Stimulated activated CD8-positive, alpha-beta memory T cell treated with anti-CD3 and anti-CD28 coated beads, Interleukin-15, amount 100 ng/mL, for 24 hours (primary cell): ENCODE measurements around the gene KAT8.
A peak's percentile ranks its signal among the peaks of the same experiment; 100 is the strongest.
"Not testable (repeated sequence)": the region's sequence is repeated elsewhere in the genome, so short reads cannot be mapped to it uniquely, and the experiment has no call there.

Source experiments
- DNase-seq: peaks from one replicate; pipeline ENCODE4 v3.0.0-alpha.2; 2020; ENCODE audit warnings: low read depth

KAT8 gene

DNA sequence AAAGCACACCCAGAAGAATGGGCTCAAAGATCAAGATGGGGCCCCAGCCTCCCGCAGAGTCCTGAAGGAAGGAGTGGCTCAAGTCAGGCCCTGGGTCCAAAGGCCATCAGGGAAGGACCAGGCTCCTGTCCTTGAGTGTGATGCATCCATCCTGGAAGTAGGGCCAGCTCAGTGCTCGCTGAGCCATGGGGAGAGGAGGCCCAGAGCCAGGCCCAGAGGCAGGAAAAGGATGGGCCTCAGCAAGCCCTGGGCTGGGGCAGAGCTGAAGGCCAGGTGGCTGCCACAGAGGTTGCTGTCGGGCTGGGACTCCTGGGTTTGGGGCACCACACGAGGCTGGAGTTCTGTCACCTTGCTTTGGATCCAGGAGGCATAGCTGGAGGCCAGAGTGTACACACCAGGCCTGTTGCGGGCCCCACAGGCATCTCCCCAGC, 14.4 kb downstream of the KAT8 start:
- no peak for DNase-seq

DNA sequence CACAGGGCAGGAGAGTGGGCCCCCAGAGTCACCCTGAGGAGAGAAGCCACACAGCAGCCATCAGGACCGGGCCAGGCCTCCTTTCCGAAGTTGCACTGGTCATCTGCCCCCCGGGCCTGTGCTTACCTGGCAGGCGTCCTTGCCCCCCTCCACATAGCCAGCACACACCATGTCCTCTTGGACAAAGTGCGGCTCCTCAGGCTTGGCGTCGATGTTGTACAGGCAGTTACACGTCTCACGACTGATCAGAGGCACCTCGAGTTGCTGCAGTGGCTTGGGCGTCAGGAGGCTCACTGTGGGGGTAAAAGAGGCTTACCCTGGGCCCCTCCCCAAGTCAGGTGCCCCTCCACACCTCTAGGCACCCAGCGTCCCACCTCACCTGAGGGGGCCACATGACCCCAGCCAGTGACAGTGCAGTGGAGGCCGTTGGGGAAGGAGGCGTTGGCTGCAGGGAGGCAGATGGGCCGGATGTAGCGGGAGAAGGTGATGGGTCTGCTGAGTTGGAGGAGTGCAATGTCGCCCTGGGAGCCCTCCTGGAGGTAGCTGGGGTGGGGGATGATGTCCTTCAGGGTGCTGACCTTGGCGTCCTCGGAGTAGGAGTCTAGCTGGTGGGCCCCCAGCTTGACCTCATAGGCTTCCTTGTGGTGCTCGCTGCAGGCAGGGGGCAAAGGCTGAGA, 15.0 kb downstream of the KAT8 start:
- DNase-seq = no peak

DNA sequence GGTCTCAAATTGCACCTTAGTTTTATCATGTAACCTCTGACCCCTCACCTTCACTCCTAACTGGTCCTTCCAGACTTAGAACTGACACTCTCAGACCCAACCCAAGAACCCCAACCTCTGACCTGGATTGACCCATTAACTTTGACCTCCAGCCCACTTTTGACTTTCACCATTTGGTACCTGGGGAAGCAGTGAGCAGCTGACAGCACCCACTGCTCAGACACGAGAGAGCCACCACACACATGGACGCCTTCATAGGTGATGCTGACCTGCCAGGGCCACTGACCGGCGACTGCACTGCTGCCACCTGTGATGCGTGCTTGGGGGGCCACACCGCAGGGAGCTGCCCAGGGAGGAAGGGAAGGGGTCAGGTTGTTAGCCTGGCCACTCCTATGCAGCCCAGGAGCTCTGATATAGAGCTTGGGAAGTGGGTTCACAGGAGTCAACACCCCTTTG, 15.6 kb downstream of the KAT8 start:
- no peak for DNase-seq

DNA sequence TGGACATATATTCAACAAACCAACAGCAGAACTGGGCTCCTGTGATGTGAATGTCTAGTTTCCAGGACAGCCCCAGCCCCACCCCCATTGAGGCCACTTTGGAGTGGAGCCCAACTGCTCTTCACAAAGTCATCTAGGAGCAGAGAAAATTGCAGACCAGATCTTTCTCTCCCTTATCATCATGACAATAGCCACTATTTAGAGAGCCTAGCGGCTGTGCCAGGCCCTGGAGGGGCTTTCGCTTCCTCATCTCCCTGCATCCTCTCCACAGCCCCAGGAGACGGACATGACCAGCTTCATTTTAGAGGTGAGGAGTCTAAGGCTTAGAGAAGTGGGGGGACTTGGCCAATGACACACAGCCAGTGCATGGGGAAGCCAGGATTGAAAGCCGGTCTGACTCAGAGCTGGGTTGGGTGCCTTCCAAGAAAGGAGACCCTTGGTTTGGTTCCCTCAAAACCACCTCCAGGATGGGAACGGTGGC, 16.7 kb downstream of the KAT8 start:
- DNase-seq = no peak

DNA sequence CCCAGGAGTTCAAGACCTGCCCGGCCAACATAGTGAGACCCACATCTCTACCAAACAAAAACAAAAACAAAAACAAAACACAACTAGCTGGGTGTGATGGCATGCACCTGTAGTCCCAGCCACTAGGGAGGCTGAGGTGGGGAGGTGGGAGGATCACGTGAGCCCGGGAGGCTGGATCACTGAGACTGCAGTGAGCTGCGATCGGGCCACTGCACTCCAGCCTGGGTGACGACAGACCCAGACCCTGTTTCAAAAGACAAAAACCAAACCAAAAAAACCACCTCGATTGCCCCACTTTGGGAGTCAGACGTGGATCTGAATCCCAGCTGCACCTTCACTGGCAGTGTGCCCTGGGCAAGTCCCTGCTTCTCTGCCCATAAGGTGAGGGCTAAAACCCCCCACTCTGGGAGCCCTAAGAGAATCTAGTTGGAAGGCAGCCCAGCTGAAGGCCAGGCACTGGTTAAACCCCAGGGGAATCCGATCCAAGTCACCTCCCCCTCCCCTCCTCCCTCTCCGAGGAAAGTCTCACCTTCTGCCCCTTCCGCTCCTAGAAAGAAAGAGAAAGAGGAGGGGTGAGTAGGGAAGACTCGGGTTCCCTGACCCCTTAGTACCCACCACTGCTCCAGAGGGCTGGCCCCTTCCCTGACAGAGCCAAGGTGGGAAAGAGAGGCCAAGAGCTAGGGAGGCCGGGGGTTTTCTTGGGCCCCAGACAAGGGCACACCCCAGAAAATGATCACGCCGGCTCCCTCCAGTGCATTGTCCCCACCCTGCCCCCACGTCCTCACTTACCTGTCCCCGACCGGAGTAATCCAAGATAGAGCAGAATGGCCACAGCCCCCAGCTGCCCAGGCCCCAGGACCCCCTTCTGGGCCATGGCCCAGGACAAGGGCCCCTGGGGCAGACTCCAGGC, 17.4 kb downstream of the KAT8 start:
- DNase-seq = no peak

DNA sequence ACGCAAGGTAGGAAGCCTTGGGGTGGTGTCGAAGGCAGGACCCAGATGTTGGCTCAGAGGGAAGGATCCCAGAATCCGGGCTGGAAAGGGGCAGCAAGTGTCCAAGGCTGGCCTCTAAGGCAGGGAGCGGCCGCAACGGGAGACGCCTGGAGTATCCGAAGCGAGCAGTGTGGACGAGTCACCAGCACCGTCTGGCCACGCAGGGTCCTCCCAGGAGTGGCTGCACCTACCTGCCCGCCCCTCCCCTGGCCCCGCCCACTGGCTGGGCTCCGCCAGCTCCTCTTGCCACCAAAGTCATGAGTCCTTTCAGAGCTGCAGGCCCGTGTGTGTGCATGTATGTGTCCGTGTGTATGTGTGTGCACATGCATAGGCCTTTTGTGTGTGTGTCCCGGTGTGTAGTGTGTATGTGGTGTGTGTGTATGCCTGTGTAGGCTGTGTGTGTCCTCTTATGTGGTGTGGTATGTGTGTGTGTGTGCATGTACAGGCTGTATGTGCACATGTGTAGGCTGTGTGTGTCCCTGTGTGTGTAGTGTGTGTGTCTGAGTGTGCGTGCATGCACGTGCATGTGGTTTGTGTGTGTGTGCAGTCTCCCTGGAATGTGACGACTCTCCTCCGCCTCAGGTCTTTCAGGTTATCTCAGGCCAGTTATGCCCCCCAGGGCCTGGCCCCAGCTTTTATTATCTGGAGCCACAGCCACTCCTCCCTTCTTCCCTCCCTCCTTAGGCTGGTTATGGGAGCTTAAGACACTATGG, 18.2 kb downstream of the KAT8 start, which contains the start of gene PRSS8:
TSS of gene PRSS8 (minus strand) at position 193 of the 752 bp plus-strand sequence. CDS start 229 bp downstream, outside the sequence.
- DNase-seq = no peak

DNA sequence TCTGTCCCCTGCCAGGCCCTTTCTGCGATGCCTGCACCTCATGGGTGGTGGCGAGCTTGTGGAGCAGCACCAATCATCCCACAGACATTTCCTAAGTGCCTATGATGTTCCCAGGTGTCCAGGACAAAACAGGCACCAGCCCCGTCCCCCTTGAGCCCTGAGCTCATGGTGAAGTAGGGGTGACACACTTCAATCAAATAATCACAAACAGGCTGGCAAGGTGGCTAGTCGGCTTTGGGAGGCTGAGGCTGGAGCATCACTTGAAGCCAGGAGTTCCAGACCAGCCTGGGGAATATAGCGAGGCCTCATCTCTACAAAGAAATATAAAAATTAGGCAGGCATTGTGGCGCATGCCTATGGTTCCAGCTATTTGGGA, 18.8 kb downstream of the KAT8 start:
- DNase-seq = no peak

DNA sequence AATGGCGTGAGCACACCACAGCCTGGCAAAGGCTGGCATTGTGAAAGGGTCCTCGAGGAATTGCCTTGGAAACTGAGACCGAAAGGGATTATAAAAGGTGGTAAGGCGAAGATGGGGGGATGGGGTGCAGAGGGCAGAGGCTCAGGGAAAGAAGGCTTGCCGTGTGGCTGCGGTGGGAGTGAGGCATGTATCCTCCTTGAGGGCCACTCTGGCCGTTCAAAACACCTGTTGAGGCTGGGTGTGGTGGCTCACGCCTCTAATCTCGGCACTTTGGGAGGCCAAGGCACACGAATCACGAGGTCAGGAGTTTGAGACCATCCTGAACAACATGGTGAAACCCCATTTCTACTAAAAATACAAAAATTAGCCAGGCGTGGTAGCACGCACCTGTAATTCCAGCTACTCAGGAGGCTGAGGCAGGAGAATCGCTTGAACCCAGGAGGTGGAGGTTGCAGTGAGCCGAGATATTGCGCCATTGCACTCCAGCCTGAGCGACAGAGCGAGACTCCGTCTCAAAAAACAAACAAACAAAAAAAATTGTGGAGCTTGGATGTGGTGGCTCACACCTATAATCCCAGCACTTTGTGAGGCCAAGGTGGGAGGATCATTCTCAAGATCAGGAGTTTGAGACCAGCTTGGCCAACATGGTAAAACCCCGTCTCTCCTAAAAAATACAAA, 19.5 kb downstream of the KAT8 start:
- DNase-seq = not testable (repeated sequence)

DNA sequence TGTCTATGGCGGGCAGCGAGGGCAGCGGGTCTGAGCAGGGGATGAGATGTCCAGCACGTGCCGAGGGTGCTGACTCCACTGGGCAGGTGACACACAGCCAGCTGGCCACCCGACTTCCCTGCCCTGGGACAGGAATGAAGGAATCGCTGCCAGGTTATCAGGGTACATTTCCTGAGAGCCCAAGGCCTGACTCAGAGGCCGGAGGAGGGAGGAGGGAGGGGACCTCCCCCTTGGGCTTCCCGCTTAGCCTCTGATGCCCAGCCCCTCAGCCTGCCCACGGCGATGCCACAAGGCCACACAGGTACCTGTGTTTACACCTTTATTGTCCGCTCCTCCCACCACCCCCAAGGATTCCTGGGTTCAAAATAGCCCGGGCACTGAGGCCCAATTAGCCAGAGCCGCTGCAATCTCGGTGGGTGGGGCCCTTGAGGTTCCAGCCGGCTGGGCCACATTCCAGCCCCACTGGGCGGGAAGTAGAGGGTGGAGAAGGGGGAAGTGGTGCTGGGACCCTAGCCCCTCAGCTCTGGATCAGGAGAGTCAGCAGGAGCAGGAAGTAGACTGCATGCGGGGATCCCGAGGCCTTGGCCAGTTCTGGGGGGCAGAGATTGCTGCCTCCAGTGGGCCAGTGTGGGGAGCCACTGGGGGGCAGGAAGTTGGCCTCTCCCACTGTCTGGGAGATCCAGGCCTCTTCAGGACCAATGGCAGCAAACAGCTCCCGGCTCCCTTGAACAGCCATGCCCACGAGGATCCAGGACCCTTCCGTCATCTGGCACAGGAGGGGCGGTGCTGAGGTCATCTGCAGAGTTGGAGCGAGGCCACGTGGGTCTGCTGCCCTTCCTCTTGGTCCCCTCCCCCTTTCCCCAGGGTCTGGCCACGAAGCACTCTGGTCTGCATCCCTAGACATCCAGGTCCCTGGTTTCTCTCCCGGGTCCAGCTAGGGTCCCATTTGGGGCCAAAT, 21.4 kb downstream of the KAT8 start:
- no peak for DNase-seq

DNA sequence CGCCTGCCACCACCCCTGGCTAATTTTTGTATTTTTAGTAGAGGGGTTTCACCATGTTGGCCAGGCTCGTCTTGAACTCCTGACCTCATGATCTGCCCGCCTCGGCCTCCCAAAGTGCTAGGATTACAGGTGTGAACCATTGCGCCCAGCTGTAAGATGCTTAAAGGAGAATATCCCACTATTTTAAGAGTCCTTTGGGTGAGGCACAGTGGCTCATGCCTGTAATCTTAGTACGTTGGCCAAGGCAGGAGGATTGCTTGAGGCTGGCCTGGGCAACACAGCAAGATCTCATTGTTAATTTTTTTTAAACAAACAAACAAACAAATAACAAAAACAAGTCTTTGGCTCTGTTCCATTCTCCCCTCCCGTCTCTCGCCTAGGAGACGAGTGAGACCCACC, 23.6 kb downstream of the KAT8 start:
- DNase-seq = not testable (repeated sequence)

DNA sequence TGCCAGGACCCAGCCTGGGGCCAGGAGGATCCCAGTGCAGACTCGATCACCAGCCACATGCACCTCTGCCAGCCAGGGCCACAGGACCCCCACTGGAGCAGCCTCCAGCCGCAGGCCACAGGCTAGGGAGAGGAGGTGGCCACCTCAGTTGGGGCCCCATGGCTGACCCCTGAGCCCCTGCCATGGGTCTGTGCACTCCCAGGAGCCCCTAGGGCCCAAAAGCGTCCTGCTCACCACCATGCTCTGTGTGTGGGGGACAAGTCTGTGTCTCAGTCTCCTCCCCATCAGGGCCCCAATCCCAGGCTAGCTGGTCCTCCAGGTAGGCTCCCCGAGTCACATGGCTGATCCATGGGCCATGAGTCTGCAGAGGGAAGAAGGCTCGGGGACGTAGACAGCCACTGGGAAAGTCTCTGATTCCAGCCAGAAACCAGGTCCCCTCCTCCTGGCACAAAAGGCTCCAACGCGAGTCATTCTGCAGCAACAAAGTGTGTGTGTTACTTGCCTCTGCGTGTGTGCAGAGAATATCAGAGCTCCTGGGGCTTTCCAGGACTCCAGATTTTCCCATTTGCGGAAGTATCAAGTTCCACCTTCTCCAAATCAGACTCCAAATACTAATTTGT, 24.1 kb downstream of the KAT8 start:
- no peak for DNase-seq

DNA sequence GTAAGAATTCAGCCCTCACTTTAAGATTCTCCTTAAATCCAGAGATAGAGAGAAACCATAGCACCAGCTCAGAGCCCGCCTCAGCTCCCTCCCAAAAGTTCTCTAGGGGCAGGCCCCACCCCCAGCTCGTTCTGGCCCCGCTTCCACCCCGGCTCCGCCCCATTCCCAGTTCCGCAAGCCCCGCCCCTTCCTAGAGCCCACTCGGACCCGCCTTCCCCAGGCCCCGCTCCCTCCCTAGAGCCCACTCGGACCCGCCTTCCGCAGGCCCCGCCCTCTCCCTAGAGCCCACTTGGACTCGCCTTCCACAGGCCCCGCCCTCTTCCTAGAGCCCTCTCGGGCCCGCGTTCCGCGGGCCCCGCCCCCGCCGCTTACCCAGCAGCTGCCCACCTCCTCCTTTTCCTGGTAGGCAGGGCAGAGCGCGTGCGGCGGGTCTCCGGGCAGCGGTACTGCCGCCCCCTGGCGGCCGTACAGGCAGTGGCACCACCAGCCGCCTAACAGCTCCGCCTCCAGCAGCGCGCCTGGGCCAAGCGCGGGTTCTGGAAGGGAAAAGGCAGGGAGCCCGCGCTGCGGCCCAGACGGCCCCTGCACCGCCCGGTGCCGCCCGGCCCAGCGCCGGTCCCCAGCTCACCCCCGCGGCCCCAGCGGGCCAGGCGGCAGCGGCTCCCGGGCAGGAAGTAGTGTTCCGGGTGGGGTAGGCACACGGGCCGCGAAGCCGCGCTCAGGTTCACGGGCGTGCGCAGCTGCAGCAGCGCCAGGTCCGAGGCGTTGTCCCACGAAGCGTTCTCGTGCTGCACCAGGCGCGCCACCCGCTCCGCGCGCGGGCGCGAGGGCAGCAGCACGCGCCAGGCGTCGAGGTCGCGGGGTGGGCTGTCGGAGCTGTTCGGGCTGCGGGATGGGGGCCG, 24.9 kb downstream of the KAT8 start:
- DNase-seq = peak; percentile 89

DNA sequence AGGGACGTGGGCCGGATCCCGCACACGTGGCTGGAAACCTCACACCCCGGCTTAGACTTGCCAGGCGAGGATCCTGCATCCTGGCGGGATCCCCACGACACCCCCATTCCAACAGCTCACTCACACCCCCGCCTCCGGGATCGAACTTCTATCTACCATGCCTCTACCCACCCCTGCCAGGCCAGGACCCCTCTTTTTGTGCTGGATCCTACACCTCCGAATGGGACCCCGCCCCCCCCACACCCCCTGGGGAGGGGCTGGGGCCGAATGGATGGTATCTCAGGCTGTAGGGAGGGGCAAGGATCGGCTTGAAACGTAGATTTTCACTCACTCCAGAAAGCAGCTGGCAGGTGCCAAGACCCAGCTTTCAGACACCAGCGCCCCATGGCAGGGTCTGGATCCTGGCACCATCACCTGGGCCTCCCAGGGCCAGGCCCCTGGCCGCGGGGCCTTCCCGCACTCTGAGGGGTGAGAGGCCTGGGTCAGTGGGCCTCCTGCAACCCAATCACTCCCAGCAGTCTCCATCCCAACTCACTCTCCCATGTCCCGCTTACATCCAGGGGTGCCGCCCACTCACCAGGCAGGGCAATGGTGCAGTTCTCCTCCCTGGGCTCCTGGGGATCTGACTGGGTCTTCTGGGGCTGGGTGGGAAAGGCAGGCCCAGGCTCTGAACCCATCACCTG, 25.7 kb downstream of the KAT8 start:
- no peak for DNase-seq

DNA sequence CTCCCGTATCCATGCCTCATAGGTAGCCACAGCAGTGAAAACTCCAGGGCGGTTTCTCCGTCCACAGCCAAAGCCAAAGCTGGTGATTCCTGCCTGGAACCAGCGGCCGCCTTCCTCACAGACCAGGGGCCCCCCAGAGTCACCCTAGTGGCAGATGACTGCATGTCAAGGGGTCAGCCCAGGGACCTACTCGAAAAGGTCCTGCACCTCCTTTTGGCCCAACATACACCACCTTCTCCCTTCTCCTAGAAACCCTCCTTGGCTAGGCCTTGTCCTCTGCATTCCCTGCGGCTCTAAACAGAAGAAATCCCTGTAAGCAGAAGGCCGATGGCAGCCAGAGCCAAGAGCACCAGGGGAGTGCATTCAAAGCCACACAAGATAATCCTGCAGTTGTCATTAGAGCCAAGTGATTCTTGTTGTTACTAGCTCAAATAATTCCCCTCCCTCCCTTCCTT, 26.3 kb downstream of the KAT8 start:
- no peak for DNase-seq

DNA sequence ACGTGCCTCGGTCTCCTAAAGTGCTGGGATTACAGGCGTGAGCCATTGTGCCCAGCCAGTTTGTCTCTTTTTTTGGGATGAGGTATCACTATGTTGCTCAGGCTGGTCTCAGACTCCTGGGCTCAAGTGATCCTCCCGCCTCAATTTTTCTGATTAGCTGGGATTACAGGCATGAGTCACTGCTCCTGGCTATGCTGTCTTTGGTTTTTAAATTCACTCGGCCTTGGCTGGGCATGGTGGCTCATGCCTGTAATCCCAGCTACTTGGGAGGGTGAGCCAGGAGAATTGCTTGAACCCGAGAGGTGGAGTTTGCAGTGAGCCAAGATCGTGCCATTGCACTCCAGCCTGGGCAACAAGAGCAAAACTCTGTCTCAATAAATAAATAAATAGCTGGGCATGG, 27.0 kb downstream of the KAT8 start:
- DNase-seq = not testable (repeated sequence)

DNA sequence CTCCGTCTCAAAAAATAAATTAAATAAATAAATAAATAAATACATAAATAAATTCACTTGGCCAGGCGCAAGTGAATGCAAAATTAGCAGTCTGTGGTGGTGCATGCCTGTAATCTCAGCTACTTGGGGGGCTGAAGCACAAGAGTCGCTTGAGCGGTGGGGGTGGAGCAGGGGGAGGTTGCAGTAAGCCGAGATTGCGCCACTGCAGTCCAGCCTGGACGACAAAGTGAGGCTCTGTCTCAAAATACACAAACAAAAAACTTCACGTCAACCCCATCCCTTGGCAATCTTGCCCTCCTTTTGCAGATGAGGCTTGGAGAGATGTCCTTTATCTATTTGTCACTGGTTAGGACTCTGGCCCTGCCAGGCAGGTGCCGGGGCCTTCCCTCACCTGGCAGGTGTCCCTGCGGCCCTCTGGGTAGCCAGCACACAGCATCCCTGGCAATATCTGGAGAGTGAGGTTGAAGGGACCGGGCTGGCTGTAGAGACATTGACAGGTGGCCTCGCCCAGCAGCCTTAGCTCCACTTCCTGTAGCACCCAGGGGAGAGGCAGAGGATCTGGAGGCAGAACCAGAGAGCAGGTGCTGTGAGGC, 28.0 kb downstream of the KAT8 start:
- no peak for DNase-seq

DNA sequence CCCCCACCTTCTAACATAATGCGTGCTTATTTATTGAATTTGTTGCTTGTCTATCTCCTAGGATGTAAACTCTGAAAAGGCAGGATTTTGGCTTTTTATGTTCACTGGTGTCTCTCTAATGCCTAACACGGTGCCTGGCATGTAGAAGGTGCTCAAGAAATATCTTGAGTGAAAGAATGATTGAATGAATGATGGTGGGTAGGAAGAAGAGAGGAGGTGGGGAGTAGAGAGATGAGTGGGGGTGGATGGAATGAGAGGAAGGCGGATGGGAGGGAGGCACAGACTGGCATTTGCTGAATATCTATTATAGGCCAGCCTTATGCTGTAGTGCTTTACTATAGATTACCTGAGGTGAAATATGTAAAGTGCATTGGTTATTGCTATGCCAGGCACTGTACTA, 30.1 kb downstream of the KAT8 start:
- DNase-seq = no peak

DNA sequence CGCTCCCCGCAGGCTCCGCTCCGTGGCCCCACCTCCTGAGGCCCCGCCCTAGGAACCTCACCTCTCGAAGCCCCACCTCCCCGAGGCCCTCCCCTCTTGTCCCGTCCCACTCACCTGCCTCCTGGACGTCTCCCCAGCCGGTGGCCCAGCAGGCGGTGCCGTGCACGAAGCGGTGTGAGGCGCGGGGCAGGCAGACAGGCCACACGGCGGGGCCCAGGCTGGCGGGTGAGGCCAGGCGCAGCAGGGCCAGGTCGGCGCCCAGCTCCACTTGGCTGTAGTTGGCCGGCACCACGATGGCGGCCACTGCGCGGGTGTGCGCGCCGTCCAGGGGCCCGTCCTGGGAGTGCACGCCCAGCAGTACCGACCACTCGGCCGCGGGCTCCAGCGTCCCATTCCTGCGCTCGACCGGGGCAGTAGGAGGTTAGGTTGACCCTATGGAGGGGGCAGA, 30.8 kb downstream of the KAT8 start:
- DNase-seq = no peak
